HFFc6 (cell line): ENCODE data around the gene NLK. TPM values are rescaled to one million over a fixed set of nuclear protein-coding genes. Genes with fewer than 3 reads are reported as not detected.

Experiments used
- DNase-seq: peaks from one replicate; pipeline ENCODE4 v3.0.0-alpha.2; 2018
- H3K27ac Mint-ChIP-seq: 2 replicates; pipeline ENCODE4 v1.8.0; 2020; ENCODE audit warnings: mild to moderate bottlenecking, mixed read lengths
- H3K27me3 Mint-ChIP-seq: 2 replicates; pipeline ENCODE4 v1.8.0; 2021; ENCODE audit warnings: mild to moderate bottlenecking, moderate library complexity, mixed read lengths; ENCODE audit not compliant: insufficient read depth
- H3K36me3 Mint-ChIP-seq: 2 replicates; pipeline ENCODE4 v1.8.0; 2021; ENCODE audit warnings: low read depth, mixed read lengths
- H3K4me1 Mint-ChIP-seq: 2 replicates; pipeline ENCODE4 v1.8.0; 2020; ENCODE audit warnings: low read depth, mixed read lengths
- H3K4me3 Mint-ChIP-seq: 2 replicates; pipeline ENCODE4 v1.8.0; 2020; ENCODE audit warnings: mild to moderate bottlenecking, moderate library complexity, mixed read lengths
- H3K9me3 Mint-ChIP-seq: 2 replicates; pipeline ENCODE4 v1.8.0; 2020; ENCODE audit warnings: mild to moderate bottlenecking, mixed read lengths
- total RNA-seq, 6 experiments: library from RNA; stranded (reverse); fragmentation: NEBNext Ultra II Directional; extraction: Animal tissue kit (Norgen Biotek cat#: 25700); gene quantifications; 2 replicates in 1 of 6; 3 replicates in 5 of 6; pipeline ENCODE4 v1.2.3, GENCODE V29; 2021
- TF ChIP-seq, protein P1 (sequence below): fragments of 200-600 bp; sonication (generic); IDR thresholded peaks from 2 replicates; pipeline ENCODE4 v1.5.0; 2021; ENCODE audit warnings: antibody characterized with exemption, mild to moderate bottlenecking

Gene NLK
- total RNA-seq, 6 experiments from 2014 or later, result 18.5 to 25.3 (median 22.1) TPM

GRCh38 chr17:28159004-28159403 is 116.5 kb downstream of the NLK start:
- Mint-ChIP-seq H3K36me3 (peaks cover 18% of the 10 kb centered on the region), H3K4me1 (0 out of 2 replicates have a peak, but pooled peaks cover 7% of the 10 kb centered on the region), H3K4me3 (no peak overlapping the region), H3K27me3 (no peaks in the 10 kb centered on the region), H3K9me3 (no peaks in the 10 kb centered on the region), H3K27ac (no peak overlapping the region)
- no peak for DNase-seq
- TF ChIP-seq, protein P1, sequence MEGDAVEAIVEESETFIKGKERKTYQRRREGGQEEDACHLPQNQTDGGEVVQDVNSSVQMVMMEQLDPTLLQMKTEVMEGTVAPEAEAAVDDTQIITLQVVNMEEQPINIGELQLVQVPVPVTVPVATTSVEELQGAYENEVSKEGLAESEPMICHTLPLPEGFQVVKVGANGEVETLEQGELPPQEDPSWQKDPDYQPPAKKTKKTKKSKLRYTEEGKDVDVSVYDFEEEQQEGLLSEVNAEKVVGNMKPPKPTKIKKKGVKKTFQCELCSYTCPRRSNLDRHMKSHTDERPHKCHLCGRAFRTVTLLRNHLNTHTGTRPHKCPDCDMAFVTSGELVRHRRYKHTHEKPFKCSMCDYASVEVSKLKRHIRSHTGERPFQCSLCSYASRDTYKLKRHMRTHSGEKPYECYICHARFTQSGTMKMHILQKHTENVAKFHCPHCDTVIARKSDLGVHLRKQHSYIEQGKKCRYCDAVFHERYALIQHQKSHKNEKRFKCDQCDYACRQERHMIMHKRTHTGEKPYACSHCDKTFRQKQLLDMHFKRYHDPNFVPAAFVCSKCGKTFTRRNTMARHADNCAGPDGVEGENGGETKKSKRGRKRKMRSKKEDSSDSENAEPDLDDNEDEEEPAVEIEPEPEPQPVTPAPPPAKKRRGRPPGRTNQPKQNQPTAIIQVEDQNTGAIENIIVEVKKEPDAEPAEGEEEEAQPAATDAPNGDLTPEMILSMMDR, result no peak

GRCh38 chr17:28159924-28160323 is 117.4 kb downstream of the NLK start:
- no peaks in the 10 kb centered on the region for H3K9me3 Mint-ChIP-seq
- no peak for DNase-seq
- H3K4me3 Mint-ChIP-seq, result no peak overlapping the region
- H3K4me1 Mint-ChIP-seq, result 0 out of 2 replicates have a peak, but pooled peaks cover 7% of the 10 kb centered on the region
- H3K36me3 Mint-ChIP-seq, result peaks cover 14% of the 10 kb centered on the region
- H3K27me3 Mint-ChIP-seq, result no peaks in the 10 kb centered on the region
- H3K27ac Mint-ChIP-seq, result no peak overlapping the region
- TF ChIP-seq, protein P1, result no peak

DNA sequence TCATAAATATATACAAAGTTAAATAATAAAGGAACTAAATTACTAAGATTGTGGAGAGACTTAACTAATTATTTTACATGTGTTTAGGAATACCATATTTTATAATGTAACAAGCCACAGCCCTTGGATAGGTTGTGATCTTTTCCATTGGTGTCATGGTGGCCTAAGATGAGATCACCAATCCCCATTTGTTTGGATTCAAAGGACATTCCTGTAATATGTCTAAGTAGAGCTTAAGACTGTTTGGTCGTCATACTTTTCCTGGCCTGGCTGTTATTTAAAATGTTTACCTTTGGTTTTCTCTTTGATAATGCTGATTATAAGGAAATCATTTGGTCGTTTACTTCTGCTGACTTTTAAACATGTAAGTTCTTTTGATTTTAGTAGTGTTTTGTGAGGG is 118.1 kb downstream of the NLK start:
- DNase-seq, result no peak
- Mint-ChIP-seq H3K9me3 (no peaks in the 10 kb centered on the region), H3K4me3 (no peak overlapping the region), H3K36me3 (peaks cover 19% of the 10 kb centered on the region), H3K4me1 (peaks cover 10% of the 10 kb centered on the region; the same call in 1 of the 2 replicates), H3K27ac (no peak overlapping the region; the same call in 1 of the 2 replicates), H3K27me3 (no peaks in the 10 kb centered on the region)
- TF ChIP-seq, protein P1, result no peak

DNA sequence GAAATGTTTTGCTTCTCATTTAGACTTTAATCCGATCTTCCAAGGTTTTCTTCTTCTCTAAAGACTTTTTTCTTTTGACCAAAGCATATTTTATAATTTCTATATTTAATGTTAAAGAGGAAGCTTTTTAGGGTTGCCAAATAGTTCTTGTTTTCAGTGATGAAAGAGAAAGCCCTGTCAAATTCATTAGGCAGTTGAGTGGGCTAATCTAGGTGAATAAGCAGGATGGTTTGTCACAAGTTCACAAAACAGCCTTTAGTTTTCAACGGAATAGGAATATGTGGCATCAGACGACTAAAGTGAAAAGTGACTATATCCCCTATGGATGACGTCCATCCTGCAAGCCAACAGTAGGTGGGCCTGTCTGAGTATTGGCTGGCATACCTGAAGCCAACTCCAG is 118.8 kb downstream of the NLK start:
- no peak for DNase-seq
- Mint-ChIP-seq H3K4me3 (no peak overlapping the region), H3K9me3 (no peaks in the 10 kb centered on the region), H3K27ac (no peak overlapping the region), H3K36me3 (peaks cover 26% of the 10 kb centered on the region), H3K4me1 (peaks cover 16% of the 10 kb centered on the region), H3K27me3 (no peaks in the 10 kb centered on the region)
- TF ChIP-seq, protein P1, result no peak

DNA sequence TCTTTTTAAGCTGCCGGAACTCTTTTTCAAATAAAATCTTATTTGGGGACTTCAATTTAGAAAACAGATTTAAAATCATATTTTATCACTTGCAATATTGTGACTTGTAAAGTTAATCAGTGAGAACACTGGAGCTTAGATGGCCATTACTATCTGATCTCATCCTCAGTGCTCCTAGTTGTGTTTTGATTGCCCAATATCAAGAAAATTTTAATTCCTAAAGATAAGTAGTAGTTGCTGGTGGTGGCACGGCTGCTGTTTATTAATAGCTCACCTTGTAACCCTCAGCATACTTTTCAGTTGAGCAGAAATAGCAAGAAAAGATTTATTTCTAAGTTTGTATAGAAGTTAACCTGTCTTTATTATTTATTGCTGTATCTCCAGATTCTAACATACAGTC is 124.0 kb downstream of the NLK start:
- TF ChIP-seq, protein P1, result no peak
- Mint-ChIP-seq H3K4me1 (peaks cover 47% of the 10 kb centered on the region), H3K27me3 (no peaks in the 10 kb centered on the region), H3K9me3 (no peaks in the 10 kb centered on the region), H3K4me3 (no peak overlapping the region), H3K27ac (peak overlapping the region; percentile 49), H3K36me3 (peaks cover 42% of the 10 kb centered on the region)
- DNase-seq, result no peak
